Measurements from ENCODE around the gene GPSM1. TPM values are rescaled to one million over a fixed set of nuclear protein-coding genes. Genes with fewer than 3 reads are reported as not detected.

GPSM1 gene
- total RNA-seq, 1 donor: 39.1 TPM

DNA sequence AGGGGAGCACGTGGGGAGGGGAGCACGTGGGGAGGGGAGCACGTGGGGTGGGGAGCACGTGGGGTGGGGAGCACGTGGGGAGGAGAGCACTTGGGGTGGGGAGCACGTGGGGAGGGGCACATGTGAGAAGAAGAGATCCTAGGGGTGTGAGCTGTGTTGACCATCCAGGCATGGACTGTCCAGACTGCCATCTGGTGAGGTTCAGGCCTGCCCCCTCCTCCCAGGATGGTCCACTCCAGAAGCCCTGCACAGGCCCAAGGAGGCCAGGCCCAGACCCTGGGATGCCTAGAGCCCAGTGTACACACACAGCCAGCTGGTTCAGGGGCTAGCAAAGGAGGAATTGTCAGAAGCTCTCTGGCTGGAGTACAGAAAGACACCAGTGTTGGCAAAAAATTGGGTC lies 70.3 kb downstream of the GPSM1 start:
- Histone ChIP-seq H3K4me1 (ENCODE audit: insufficient read depth, low read length) (peaks cover 14% of the 10 kb centered on the region), H3K9me3 (ENCODE audit: low read depth, low read length) (no peaks in the 10 kb centered on the region)

DNA sequence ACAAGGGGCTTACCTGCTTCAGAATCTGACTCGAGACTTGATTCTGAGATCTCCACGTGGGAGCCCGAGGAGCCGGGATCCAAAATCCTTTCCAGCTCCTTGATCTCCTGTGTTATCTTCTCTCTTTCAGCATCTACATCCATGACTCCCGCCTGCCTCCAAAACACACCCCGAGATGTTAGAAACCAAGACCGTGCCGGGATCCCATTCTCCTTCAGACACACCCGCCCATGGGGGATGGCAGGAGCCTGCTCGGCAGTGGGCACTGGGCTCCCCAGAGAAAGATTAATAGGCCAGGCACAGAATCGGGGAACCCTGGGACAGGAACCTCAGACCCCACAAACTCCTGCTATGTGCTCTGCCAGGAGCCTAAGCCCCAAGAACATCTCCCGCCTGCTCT lies 70.9 kb downstream of the GPSM1 start:
- H2AFZ ChIP-seq (ENCODE audit: low read length): no peak overlapping the region
- H3K79me2 ChIP-seq (ENCODE audit: insufficient read depth, low read length): peaks cover 33% of the 10 kb centered on the region
- H3K36me3 ChIP-seq (ENCODE audit: insufficient read depth, low read length): peaks cover 56% of the 10 kb centered on the region
- peaks cover 21% of the 10 kb centered on the region for H4K20me1 ChIP-seq (ENCODE audit: insufficient read depth, low read length)
- H3K4me3 ChIP-seq (ENCODE audit: insufficient read depth, low read length): no peak overlapping the region
- H3K27ac ChIP-seq (ENCODE audit: low read depth, low read length): peak overlapping the region; percentile 28
- peak overlapping the region; percentile 93 for H3K4me2 ChIP-seq (ENCODE audit: insufficient read depth, low read length)
- no peaks in the 10 kb centered on the region for H3K9me3 ChIP-seq (ENCODE audit: low read depth, low read length)
- no peak for DNase-seq (ENCODE audit: insufficient read length, low spot score, missing footprints)
- H3K4me1 ChIP-seq (ENCODE audit: insufficient read depth, low read length): peaks cover 14% of the 10 kb centered on the region
- TF ChIP-seq CTCF (IDR thresholded peaks at IDR 0.05; ENCODE audit: extremely low read depth, low read depth, low read length): no peak
- H3K27me3 ChIP-seq (ENCODE audit: insufficient read depth, low read length): no peaks in the 10 kb centered on the region

More for the DNA sequence above, 70.3 kb downstream of the GPSM1 start:
- Histone ChIP-seq H3K4me2 (ENCODE audit: insufficient read depth, low read length) (no peak overlapping the region), H4K20me1 (ENCODE audit: insufficient read depth, low read length) (peaks cover 21% of the 10 kb centered on the region), H3K4me3 (ENCODE audit: insufficient read depth, low read length) (no peak overlapping the region), H3K79me2 (ENCODE audit: insufficient read depth, low read length) (peaks cover 33% of the 10 kb centered on the region), H2AFZ (ENCODE audit: low read length) (no peak overlapping the region), H3K27ac (ENCODE audit: low read depth, low read length) (no peak overlapping the region), H3K36me3 (ENCODE audit: insufficient read depth, low read length) (peaks cover 59% of the 10 kb centered on the region), H3K27me3 (ENCODE audit: insufficient read depth, low read length) (no peaks in the 10 kb centered on the region)
- TF ChIP-seq CTCF (IDR thresholded peaks at IDR 0.05; ENCODE audit: extremely low read depth, low read depth, low read length): no peak
- no peak for DNase-seq (ENCODE audit: insufficient read length, low spot score, missing footprints)

DNA sequence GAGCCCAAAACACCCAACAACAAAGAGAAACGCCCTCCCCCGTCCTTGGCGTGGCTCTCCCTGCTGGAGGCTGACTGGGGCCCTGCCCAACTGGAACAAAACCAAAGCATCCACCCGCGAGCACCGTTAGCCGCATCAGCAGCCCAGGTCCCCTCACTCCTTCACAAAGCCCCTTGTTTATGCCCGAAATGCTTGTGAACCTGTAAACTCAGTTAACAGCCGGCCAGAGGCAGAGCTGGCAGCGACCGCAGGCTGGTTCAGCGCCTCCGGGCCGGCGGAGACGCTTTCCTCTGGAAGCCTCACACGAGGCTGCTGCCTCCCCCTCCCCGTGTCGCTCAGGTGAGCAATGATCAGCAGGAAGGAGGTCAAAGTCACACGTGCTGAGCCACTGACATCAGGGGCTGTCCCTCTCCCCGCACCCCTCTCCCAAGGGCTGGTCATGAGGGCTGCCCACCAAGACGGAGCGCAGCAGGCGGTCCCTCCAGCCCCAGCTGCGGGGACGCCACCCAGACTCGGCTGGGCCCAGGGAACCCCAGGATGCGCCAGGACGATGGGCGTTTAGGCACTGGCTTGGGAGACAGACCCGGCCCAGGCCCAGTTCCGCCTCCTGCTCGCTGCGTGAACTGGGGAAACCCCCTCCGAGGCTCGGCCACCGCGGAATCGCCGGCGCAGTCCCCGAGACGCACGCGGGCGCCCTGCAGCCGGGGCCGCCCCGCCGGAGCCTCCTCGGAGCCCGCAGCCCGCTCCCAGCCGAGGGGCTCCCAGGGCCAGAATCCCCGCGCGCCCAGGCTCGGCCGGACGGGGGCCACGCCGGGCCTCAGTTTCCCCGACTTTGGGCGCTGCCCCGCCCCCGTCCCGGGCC lies 72.1 kb downstream of the GPSM1 start:
- Histone ChIP-seq H3K4me2 (ENCODE audit: insufficient read depth, low read length) (peak overlapping the region; percentile 93), H3K4me1 (ENCODE audit: insufficient read depth, low read length) (peaks cover 14% of the 10 kb centered on the region), H3K27ac (ENCODE audit: low read depth, low read length) (peak overlapping the region; percentile 33), H4K20me1 (ENCODE audit: insufficient read depth, low read length) (peaks cover 21% of the 10 kb centered on the region), H3K4me3 (ENCODE audit: insufficient read depth, low read length) (peak overlapping the region; percentile 91), H3K79me2 (ENCODE audit: insufficient read depth, low read length) (peaks cover 33% of the 10 kb centered on the region), H3K36me3 (ENCODE audit: insufficient read depth, low read length) (peaks cover 60% of the 10 kb centered on the region), H2AFZ (ENCODE audit: low read length) (peak overlapping the region; percentile 62), H3K27me3 (ENCODE audit: insufficient read depth, low read length) (no peaks in the 10 kb centered on the region), H3K9me3 (ENCODE audit: low read depth, low read length) (no peaks in the 10 kb centered on the region)
- peak; percentile 92 for DNase-seq (ENCODE audit: insufficient read length, low spot score, missing footprints)
- TF ChIP-seq CTCF (IDR thresholded peaks at IDR 0.05; ENCODE audit: extremely low read depth, low read depth, low read length): no peak

- Histone ChIP-seq H3K27ac (ENCODE audit: low read depth, low read length) (peak within 1 kb of the TSS; percentile 58), H3K79me2 (ENCODE audit: insufficient read depth, low read length) (peaks cover 33% of the 10 kb centered on the region), H3K36me3 (ENCODE audit: insufficient read depth, low read length) (peaks cover 61% of the 10 kb centered on the region), H3K4me3 (ENCODE audit: insufficient read depth, low read length) (peak within 1 kb of the TSS; percentile 91), H2AFZ (ENCODE audit: low read length) (peak within 1 kb of the TSS; percentile 95), H4K20me1 (ENCODE audit: insufficient read depth, low read length) (peaks cover 21% of the 10 kb centered on the region), H3K9me3 (ENCODE audit: low read depth, low read length) (no peaks in the 10 kb centered on the region), H3K4me2 (ENCODE audit: insufficient read depth, low read length) (peak within 1 kb of the TSS; percentile 93), H3K4me1 (ENCODE audit: insufficient read depth, low read length) (peaks cover 14% of the 10 kb centered on the region), H3K27me3 (ENCODE audit: insufficient read depth, low read length) (no peaks in the 10 kb centered on the region)
- peak; percentile 100 for DNase-seq (ENCODE audit: insufficient read length, low spot score, missing footprints)
- TF ChIP-seq CTCF (IDR thresholded peaks at IDR 0.05; ENCODE audit: extremely low read depth, low read depth, low read length): peak; percentile 76
These were observed 72.9 kb downstream of the GPSM1 start, which contains the start of gene SNAPC4 for GRCh38 chr9:136400038-136400834. Gene SNAPC4 (minus strand): TSS chr9:136400170. CDS start chr9:136398428, 1,742 bp downstream.
